ENCODE data around the gene GRIA1.

Gene GRIA1

DNA sequence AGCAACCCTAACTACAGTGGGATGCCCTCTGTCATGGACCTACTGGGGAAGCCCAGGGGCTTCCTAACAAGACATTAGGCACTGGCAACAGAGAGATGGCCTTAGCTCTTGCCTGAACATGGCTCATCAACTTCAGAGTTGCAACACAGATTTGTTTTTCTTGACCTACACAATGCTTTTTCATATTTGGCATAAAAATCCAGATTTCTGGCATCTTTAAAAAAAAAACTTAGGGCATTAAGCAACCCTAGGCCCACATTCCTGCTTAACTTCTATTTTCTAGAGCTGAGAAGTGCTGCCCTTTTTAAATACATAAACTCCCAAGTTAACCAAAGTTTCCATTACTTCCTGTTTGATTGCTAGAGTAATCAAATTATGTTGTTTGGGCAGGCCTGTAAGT is 8.0 kb downstream of the GRIA1 start:
- DNase-seq (ENCODE audit: low read depth) = no peak

GRCh38 chr5:153500178-153500577 is 9.7 kb downstream of the GRIA1 start:
- DNase-seq (ENCODE audit: low read depth) = no peak

GRCh38 chr5:153504726-153505125 is 14.3 kb downstream of the GRIA1 start:
- no peak for DNase-seq (ENCODE audit: low read depth)

- DNase-seq (ENCODE audit: low read depth) = no peak
Measured at GRCh38 chr5:153508700-153509099, 18.2 kb downstream of the GRIA1 start.

DNA sequence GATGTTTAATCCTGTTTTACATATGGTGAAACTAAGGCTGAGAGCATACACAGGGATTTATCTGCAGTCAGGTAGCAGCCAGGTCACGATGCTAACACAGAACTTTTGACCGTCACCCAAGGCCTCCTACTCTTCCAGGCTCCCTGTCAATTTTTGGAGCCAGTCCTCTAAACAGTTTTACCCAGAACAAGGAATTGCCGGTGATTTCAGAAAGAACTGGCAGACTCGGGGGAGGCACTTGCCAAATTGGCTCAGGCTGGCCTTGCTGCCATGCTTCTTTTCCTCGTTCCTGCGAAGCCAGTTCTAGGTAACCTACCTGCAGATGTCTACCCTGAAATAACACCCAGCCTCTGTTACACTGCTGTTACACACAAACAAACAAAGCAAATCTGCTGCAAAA is 21.2 kb downstream of the GRIA1 start:
- DNase-seq (ENCODE audit: low read depth) = no peak

DNA sequence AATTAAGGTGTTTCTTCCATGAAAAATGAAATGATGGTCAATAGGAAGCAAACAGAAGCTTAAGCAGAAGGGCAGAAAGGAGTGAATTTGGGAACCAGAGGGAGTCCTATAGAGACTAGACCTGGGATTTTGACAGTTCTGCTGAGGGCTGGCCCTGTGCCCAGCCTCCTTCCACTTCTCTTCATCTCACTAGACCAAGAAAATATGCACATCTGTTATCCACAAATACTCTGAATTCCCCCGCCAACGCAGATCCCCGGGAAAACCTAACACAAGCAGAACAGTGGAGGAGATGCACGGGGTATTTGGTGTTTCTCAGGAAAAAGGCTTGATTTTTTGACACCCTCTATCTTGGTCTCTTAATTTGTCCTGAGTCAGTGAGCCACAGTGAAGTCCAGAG is 22.7 kb downstream of the GRIA1 start:
- no peak for DNase-seq (ENCODE audit: low read depth)

- no peak for DNase-seq (ENCODE audit: low read depth)
Measured at GRCh38 chr5:153515301-153515700, 24.8 kb downstream of the GRIA1 start.

DNA sequence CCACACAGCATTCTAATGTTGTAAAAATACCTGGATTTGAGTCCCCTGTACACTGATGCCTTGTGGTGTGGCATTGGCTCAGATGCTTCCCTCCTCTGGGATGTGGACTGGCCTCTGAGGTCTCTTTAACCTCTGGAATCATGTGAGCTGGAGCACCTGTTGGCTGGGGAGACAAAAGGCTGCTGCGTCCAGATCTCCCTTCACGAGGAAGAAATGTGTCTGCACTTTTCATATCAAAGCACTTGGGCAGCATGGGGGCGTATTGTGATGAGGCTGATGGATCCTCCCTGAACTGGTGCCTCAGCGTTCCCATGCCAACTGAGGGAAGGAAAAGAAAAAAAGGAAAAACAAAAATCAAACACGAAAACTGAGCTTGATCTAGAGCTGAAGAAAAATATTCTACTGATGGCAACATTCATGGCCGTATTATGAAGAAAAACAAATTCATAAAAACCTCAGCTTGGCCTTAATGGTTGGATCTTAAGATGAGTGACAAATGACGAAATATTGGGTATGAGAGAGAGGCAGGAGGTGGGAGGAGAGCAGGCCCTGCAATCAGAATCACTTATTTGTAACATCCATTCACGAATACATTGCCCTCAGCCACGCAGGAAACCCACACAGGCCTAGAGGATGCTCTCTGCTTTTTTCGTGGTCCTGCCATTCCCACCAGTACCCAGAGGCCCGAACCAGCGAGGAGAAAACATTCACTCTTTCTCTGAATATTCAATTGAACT is 26.2 kb downstream of the GRIA1 start:
- DNase-seq (ENCODE audit: low read depth) = no peak

- no peak for DNase-seq (ENCODE audit: low read depth)
Measured at GRCh38 chr5:153517241-153517611, 26.8 kb downstream of the GRIA1 start.

- no peak for DNase-seq (ENCODE audit: low read depth)
Measured at GRCh38 chr5:153520137-153520536, 29.7 kb downstream of the GRIA1 start.

DNA sequence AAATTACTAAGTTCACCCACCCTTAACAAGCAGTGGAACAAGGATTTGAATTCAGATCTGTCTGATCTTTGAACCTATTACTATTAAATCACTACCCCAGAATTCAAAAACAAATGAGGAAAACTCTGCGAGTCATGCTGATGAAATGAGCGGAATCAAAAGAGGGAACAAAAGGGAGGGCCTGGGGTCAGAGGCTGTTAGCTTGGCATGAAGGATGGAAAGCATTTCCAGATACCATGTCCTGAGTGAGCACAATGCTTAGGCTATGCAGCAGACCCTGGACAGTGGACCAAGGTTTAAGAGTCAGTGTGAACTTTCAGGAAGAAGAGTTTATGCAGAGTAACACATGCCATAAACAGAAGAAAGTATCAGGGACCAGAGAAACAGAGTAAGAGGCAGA is 30.5 kb downstream of the GRIA1 start:
- DNase-seq (ENCODE audit: low read depth) = no peak

GRCh38 chr5:153523211-153523610 is 32.7 kb downstream of the GRIA1 start:
- no peak for DNase-seq (ENCODE audit: low read depth)

DNA sequence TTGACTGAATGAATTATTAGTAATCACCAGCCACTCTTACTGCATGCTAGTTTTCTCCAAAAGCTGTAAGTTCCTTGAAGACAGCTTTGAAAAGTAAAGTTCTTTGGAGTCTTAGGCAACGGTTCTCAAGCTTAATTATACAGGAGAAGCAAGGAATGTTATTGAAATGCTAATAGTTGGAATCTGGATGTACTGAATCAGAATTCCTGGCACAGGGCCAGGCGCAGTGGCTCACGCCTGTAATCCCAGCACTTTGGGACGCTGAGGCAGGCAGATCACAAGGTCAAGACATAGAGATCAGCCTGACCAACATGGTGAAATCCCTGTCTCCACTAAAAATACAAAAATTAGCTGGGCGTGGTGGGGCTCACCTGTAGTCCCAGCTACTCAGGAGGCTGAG is 33.4 kb downstream of the GRIA1 start:
- DNase-seq (ENCODE audit: low read depth) = no peak

GRCh38 chr5:153525536-153525935 is 35.1 kb downstream of the GRIA1 start:
- DNase-seq (ENCODE audit: low read depth) = no peak

- no peak for DNase-seq (ENCODE audit: low read depth)
Measured at GRCh38 chr5:153530357-153531143, 40.1 kb downstream of the GRIA1 start.

DNA sequence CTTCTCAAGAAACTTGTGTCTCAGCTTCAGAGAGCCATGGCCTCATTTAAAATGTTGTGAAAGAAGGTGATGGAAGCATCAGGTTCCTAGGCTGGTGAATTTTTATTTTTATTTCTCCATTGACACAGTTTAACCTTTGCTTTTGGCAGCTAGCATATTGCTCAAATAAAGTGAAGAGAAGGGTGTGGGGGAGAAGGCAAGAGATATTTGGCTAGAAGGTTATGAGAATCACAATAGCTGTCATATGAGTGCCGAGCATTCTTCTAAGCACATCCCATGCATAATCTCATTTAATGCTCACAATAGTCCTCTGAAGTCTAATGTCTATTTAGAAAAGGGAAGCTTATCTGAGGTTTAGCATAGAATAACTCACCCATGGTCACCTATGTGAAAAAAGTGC is 43.1 kb downstream of the GRIA1 start:
- DNase-seq (ENCODE audit: low read depth) = no peak

DNA sequence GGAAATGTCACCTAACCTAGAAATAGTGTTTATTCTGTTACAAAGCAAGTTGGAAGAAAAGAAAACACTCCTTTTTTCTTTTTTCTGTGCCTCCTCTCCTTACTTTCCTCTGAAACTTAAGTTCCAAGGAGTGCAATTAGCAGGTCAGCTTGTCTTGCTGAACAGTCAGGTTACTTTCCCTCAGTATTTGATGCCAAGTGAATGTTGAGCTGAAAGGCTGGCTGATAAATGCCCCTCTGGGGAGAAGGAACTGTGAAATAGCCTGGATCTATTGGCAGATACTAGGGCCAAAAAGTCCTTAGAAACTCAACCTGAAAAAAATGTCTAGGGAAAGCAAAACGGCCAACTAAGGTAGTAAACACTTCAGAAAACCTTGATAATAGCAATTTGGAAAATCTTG is 43.6 kb downstream of the GRIA1 start:
- DNase-seq (ENCODE audit: low read depth) = no peak

DNA sequence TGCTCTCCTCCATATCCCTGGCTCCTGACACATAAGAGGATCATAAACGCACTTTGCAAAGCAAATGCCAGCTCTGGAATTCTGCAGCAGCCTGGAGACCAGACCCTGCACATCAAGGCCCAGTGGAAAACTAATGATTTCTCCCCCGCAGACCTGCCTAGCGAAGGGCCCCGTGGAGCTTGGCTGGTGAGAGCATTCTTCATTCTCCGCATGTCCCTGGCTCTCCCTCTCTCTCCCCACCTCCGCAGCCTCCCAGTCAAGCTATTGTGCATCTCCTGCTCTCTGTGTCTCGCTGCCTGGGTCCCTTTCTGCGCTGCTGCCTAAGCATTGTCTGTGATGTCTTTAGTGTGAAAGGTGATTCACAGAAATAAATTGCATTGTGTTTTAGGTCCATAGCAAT is 46.7 kb downstream of the GRIA1 start:
- DNase-seq (ENCODE audit: low read depth) = no peak

GRCh38 chr5:153539983-153540382 is 49.5 kb downstream of the GRIA1 start:
- no peak for DNase-seq (ENCODE audit: low read depth)

GRCh38 chr5:153542536-153542935 is 52.1 kb downstream of the GRIA1 start:
- no peak for DNase-seq (ENCODE audit: low read depth)

DNA sequence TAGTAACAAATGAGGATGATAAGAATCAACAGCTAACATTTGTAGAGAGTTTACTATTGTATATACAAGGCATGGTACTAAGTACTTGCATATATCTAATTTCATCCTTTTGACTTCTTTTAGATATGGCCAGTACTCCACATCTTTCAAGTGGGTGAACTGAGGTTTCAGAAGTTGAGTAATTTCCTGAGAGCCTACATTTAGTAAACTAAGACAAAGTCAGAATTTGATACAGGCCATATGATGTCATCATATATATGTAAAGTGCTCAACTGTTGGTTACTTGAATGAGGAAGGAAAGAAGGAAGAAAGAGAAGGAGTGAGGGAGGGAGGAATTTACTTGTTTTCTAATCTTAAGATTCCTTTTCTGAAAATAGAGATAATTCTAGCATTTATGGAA is 52.8 kb downstream of the GRIA1 start:
- DNase-seq (ENCODE audit: low read depth) = no peak

GRCh38 chr5:153543959-153544470 is 53.5 kb downstream of the GRIA1 start:
- no peak for DNase-seq (ENCODE audit: low read depth)

GRCh38 chr5:153544706-153545105 is 54.2 kb downstream of the GRIA1 start:
- DNase-seq (ENCODE audit: low read depth) = no peak

- no peak for DNase-seq (ENCODE audit: low read depth)
Measured at GRCh38 chr5:153546566-153546965, 56.1 kb downstream of the GRIA1 start.

Measured in stimulated activated CD8-positive, alpha-beta memory T cell treated with anti-CD3 and anti-CD28 coated beads, Interleukin-12 subunit alpha, Interleukin-12 subunit beta, amount 100 ng/mL, for 1 hour (primary cell).